Muscle layer of colon (tissue), 2 donors: ENCODE data around the gene MCF2L.

ENCODE experiments used
- H3K27ac ChIP-seq: one replicate; pipeline ENCODE4 v1.7.0; 2013; ENCODE audit warnings: low read depth, mild to moderate bottlenecking, low read length, moderate library complexity
- H3K27me3 ChIP-seq, 2 donors: one replicate each; pipeline ENCODE4 v1.7.0; 2013; ENCODE audit warnings: low read length in 2 of 2, mild to moderate bottlenecking in 2 of 2; ENCODE audit not compliant: insufficient read depth in 2 of 2, control insufficient read depth in 1 of 2
- H3K36me3 ChIP-seq: one replicate; pipeline ENCODE4 v1.7.0; 2013; ENCODE audit warnings: mild to moderate bottlenecking, low read length; ENCODE audit not compliant: insufficient read depth
- H3K4me1 ChIP-seq: one replicate; pipeline ENCODE4 v1.7.0; 2013; ENCODE audit warnings: mild to moderate bottlenecking, low read length; ENCODE audit not compliant: insufficient read depth
- H3K4me3 ChIP-seq, 2 donors: one replicate each; pipeline ENCODE4 v1.7.0; 2013; ENCODE audit warnings: low read length in 2 of 2, low read depth in 1 of 2, mild to moderate bottlenecking in 1 of 2, moderate library complexity in 1 of 2
- H3K9ac ChIP-seq: one replicate; pipeline ENCODE4 v1.7.0; 2013; ENCODE audit warnings: low read length
- H3K9me3 ChIP-seq: one replicate; pipeline ENCODE4 v1.7.0; 2013; ENCODE audit warnings: mild to moderate bottlenecking, low read length
- donor health status: abdominal sarcoma.
- donor health status: Adenocarcinoma of cecum.

Gene MCF2L

GRCh38 chr13:113044391-113045114 lies 75.5 kb downstream of the MCF2L start:
- H3K27ac ChIP-seq: no peak overlapping the region

DNA sequence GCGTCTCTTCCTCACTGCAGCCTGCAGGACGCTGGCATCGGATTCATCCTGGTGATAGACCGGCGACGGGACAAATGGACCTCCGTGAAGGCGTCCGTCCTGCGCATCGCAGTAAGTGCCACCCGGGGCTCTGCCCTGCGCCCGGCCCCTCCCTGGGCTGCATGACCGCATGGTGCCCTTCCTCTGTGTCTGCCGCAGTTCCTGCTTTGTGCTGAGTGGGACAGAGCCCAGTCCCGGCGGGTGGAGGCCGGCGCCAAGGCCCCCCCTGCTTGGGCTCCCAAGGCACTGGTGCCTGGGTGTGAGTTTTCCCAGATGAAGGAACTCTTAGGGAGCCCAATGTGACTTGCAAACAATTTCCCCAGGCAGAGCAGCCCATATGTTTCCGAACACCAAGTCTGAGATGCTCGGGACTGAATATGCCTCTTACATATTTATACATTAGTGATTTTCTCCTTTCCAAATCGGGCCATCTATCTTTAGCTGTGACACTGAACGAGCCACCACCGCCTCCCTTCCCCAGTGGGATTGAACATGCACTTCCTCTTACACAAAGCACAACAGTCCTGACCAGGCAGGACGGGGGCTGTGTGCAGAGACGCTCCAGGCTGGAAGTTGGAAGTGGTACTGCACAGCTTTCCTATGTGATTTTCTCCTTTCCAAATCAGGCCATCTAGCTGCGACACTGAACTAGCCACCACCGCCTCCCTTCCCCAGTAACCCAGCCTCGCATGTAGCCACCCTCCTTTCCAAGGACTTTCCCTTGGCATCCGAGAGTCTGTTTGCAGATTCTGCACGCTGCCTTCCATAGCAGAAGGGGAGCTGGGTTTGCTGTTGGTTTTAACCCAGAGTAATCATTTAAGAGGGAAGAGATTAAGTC lies 76.5 kb downstream of the MCF2L start:
- H3K27ac ChIP-seq: no peak overlapping the region
- H3K9me3 ChIP-seq: no peaks in the 10 kb centered on the region
- H3K36me3 ChIP-seq: no peaks in the 10 kb centered on the region
- peaks cover 0 to 13% of the 10 kb centered on the region in 2 donors for H3K27me3 ChIP-seq
- no peak overlapping the region for H3K9ac ChIP-seq
- no peak overlapping the region for H3K4me3 ChIP-seq
- H3K4me1 ChIP-seq: peaks cover 6% of the 10 kb centered on the region

More at GRCh38 chr13:113044391-113045114, 75.5 kb downstream of the MCF2L start:
- Histone ChIP-seq H3K4me1 (no peaks in the 10 kb centered on the region), H3K27me3 (peaks cover 0 to 7% of the 10 kb centered on the region in 2 donors), H3K9me3 (no peaks in the 10 kb centered on the region), H3K36me3 (no peaks in the 10 kb centered on the region), H3K4me3 (no peak overlapping the region), H3K9ac (no peak overlapping the region)

- Histone ChIP-seq H3K36me3 (no peaks in the 10 kb centered on the region), H3K27ac (no peak overlapping the region), H3K27me3 (peaks cover 0 to 20% of the 10 kb centered on the region in 2 donors), H3K9me3 (no peaks in the 10 kb centered on the region), H3K9ac (no peak overlapping the region), H3K4me3 (no peak overlapping the region), H3K4me1 (peaks cover 6% of the 10 kb centered on the region)
Measured at GRCh38 chr13:113046128-113046882, 77.3 kb downstream of the MCF2L start.

DNA sequence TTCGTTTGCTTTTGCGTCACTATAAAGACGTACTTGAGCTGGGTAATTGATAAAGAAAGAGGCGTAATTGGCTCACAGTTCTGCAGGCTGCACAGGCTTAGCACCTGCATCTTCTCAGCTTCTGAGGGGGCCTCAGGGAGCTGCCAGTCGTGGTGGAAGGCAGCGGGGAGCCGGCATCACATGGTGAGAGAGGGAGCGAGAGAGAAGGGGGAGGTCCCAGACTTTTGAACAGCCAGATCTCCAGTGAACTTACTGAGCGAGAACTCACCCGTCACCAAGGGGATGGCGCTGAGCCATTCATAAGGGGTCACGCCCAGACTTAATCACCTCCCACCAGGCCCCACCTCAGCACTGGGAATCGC lies 77.8 kb downstream of the MCF2L start:
- Histone ChIP-seq H3K27me3 (peaks cover 0 to 25% of the 10 kb centered on the region in 2 donors), H3K4me1 (peaks cover 6% of the 10 kb centered on the region), H3K9ac (no peak overlapping the region), H3K36me3 (no peaks in the 10 kb centered on the region), H3K9me3 (no peaks in the 10 kb centered on the region), H3K4me3 (no peak overlapping the region), H3K27ac (no peak overlapping the region)

GRCh38 chr13:113047587-113047986 lies 78.6 kb downstream of the MCF2L start:
- H3K4me1 ChIP-seq: peaks cover 6% of the 10 kb centered on the region
- H3K9me3 ChIP-seq: no peaks in the 10 kb centered on the region
- peaks cover 0 to 31% of the 10 kb centered on the region in 2 donors for H3K27me3 ChIP-seq
- no peak overlapping the region for H3K27ac ChIP-seq
- H3K9ac ChIP-seq: no peak overlapping the region
- H3K4me3 ChIP-seq: no peak overlapping the region
- no peaks in the 10 kb centered on the region for H3K36me3 ChIP-seq

GRCh38 chr13:113048766-113049165 lies 79.8 kb downstream of the MCF2L start:
- Histone ChIP-seq H3K9me3 (no peaks in the 10 kb centered on the region), H3K27me3 (peaks cover 0 to 31% of the 10 kb centered on the region in 2 donors), H3K4me1 (peaks cover 6% of the 10 kb centered on the region), H3K36me3 (no peaks in the 10 kb centered on the region), H3K9ac (no peak overlapping the region), H3K4me3 (no peak overlapping the region), H3K27ac (no peak overlapping the region)

DNA sequence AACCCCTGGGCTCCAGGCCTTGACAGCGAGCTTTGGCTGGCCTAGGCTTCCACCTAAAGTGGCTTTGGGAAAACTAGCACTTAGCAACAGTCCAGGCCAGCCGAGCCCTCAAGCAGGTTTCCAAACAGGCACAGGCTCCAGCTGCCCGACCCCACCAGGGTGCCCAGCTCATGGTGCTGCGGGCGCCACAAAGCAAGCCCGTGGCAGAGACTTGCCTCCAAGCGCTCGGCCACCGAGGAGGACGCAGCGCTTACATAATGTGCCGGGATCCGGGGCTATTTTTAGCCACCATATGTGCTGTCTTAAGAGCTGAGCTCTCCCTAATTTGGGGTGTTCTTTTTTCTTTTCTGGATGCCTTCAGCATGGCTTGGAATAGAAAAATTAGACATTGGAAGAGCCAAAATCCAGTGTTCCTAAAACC lies 80.5 kb downstream of the MCF2L start:
- no peaks in the 10 kb centered on the region for H3K9me3 ChIP-seq
- H3K27me3 ChIP-seq: peaks cover 0 to 35% of the 10 kb centered on the region in 2 donors
- no peak overlapping the region for H3K9ac ChIP-seq
- no peak overlapping the region for H3K27ac ChIP-seq
- H3K36me3 ChIP-seq: no peaks in the 10 kb centered on the region
- peaks cover 6% of the 10 kb centered on the region for H3K4me1 ChIP-seq
- H3K4me3 ChIP-seq: peak overlapping the region; percentile 11 to 18

DNA sequence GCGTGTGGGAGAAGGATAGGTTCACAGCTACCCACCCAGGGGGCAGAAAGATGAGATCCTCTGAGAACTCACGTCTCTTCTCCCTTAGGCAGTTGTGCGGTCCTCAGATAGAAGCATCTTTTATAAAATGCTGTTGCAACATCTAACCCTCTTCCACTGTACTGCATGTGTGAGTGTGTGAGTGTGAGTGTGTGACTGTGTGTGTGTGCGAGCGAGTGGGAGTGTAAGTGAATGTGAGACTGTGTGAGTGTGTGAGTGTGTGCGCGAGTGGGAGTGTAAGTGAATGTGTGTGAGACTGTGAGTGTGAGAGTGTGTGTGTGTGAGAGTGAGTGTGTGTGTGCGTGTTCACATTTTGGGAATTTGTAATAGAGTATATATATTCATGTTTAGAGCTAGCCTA lies 81.0 kb downstream of the MCF2L start:
- Histone ChIP-seq H3K27ac (no peak overlapping the region), H3K9ac (no peak overlapping the region), H3K4me1 (peaks cover 6% of the 10 kb centered on the region), H3K4me3 (peak overlapping the region in 1 of 2 donors; percentile 11), H3K9me3 (no peaks in the 10 kb centered on the region), H3K36me3 (no peaks in the 10 kb centered on the region), H3K27me3 (peaks cover 0 to 35% of the 10 kb centered on the region in 2 donors)

DNA sequence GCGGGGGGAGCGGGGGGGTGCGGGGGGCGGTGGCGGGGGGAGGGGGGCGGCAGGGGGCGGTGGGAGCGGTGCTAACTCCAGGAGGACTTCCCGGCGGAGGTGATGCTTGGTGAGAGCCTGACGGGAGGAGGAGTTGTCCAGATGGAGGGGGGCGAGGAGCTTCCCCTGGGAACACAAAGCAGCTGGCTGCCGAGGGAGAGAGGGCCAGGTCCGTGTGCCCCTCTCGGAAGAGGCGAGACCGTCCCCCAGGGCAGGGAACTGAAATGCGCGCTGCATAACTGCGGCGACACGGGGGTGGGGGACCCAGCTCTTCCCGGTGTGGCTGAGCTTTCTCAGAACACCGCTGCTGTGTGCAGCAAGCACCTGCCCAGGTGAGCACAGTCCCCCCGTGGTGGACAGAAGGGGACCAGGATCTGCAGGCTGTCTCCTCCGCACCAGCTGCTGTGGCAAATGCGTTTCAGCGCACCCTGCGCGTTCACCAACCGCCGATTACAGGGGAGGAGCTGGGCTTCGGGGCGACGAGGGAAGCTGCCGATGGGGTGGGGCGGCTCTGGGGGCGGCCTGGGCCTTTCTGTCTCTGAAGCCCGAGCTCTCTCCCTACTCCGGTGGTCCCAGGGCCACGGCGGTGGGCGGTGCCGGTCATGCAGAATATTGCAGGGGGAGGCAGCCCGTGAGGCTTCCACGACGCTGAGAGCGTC lies 81.9 kb downstream of the MCF2L start:
- no peak overlapping the region for H3K27ac ChIP-seq
- H3K4me3 ChIP-seq: no peak overlapping the region
- no peak overlapping the region for H3K9ac ChIP-seq
- H3K27me3 ChIP-seq: peaks cover 0 to 35% of the 10 kb centered on the region in 2 donors
- peaks cover 6% of the 10 kb centered on the region for H3K4me1 ChIP-seq
- no peaks in the 10 kb centered on the region for H3K36me3 ChIP-seq
- no peaks in the 10 kb centered on the region for H3K9me3 ChIP-seq

DNA sequence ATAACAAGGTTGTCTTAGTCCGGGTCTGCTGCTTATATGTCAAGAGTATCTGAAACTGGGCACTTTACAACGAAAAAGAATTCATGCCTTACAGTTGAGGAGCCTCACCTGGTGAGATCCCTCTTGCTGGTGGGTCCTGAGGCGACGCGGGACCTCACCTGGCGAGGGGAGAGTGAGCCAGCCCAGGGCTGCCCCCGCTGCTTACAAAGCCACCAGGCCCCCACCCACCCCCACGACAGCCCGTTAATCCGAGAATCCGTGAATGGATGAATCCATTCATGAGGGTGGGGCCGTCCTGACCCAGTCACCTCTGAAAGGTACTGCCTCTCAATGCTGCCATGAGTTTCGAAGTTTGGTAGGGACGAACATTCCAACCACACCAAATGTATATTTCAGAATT lies 82.6 kb downstream of the MCF2L start:
- Histone ChIP-seq H3K27me3 (peaks cover 0 to 35% of the 10 kb centered on the region in 2 donors), H3K9ac (no peak overlapping the region), H3K4me3 (no peak overlapping the region), H3K36me3 (no peaks in the 10 kb centered on the region), H3K4me1 (peaks cover 6% of the 10 kb centered on the region), H3K9me3 (no peaks in the 10 kb centered on the region), H3K27ac (no peak overlapping the region)

- Histone ChIP-seq H3K27me3 (peaks cover 0 to 35% of the 10 kb centered on the region in 2 donors), H3K36me3 (no peaks in the 10 kb centered on the region), H3K27ac (no peak overlapping the region), H3K9ac (no peak overlapping the region), H3K9me3 (no peaks in the 10 kb centered on the region), H3K4me3 (no peak overlapping the region), H3K4me1 (peaks cover 6% of the 10 kb centered on the region)
Measured at GRCh38 chr13:113052206-113052605, 83.2 kb downstream of the MCF2L start.
